NCI-H2171 (cell line): ENCODE results near the gene MOXD1.

Source experiments
- DNase-seq: peaks from one replicate; lab custom pipeline; 2025; lab: John Stamatoyannopoulos, UW

Gene MOXD1

GRCh38 chr6:132400883-132401617 lies at the start of gene MOXD1:
Gene MOXD1, minus strand, starts transcription at chr6:132401475. Its CDS starts 49 bp downstream, at chr6:132401426.
- no peak for DNase-seq

DNA sequence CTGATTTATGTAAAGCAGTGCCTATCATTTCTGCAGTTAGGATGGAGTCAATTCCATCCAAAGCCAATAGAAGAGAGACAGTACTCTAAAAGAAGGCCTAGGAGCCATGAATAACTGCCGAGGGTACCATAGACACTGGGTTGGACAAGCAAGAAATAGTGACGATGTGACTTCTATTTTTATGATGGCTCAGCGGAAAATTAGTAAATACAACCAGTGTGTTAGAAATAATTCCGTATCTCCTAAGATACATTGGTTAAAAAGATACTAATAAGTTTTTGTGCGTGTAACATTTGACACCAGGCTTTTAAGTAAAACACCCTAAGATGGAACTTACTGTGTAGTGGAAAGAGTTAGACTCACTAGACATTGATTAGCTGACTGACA lies 45.6 kb upstream of the MOXD1 start:
- no peak for DNase-seq

DNA sequence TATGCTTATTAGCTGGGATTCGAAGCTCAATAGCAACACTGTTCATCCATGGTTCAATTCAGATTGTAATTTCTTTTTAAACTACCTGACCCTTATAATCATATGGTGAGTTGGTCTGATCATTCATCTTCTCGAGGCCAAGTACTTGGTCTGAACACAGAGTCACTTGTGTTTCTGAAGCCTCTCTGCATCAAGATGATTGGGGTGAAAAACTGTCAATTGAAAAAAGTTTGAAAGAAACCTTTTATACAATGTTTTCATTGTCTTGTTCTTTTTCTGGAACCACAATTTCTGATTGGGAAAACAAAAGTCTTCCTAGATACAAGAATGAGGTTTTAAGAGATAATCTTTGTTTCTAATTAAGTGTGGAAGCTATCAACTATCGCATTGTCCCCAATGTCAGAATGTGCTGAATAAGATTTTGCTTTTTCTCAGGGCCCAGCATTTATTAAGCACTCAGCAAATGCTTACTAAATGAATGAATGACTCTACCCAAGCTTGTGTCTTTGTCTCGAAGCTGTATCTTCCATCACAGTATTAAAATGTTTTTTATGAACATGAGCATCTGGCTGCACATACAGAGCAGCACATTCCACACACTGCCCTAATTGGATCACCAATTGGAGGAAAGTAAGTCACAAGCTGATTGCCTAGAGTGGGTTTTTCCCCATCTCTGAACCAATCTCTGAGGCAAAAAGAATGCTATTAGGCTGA lies 45.0 kb upstream of the MOXD1 start:
- DNase-seq: no peak

GRCh38 chr6:132445201-132445951 lies 44.1 kb upstream of the MOXD1 start:
- DNase-seq: no peak

DNA sequence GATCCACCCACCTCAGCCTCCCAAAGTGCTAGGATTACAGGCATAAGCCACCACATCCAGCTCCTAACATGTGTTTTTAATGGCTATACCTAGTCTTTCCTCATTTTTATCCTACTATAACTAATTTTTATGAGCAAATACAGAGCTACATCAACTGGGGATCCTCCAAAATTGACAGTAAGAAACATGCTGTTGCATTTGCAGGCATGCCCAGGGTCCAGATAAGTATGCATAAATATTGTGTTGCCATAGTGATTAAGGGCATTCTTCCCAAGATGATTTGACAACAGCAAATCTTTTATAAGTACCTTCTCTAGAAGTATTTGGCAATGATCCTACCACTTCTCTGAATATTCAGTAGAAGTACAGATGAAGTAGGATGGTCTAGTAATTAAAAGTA lies 41.9 kb upstream of the MOXD1 start:
- no peak for DNase-seq

- DNase-seq: no peak
Measured at GRCh38 chr6:132430110-132430509, 28.8 kb upstream of the MOXD1 start.

- DNase-seq: no peak
Measured at GRCh38 chr6:132425176-132425575, 23.9 kb upstream of the MOXD1 start.

- no peak for DNase-seq
Measured at GRCh38 chr6:132423839-132424238, 22.6 kb upstream of the MOXD1 start.

- DNase-seq: no peak
Measured at GRCh38 chr6:132418235-132418965, 17.1 kb upstream of the MOXD1 start.

GRCh38 chr6:132414761-132415160 lies 13.5 kb upstream of the MOXD1 start:
- no peak for DNase-seq

DNA sequence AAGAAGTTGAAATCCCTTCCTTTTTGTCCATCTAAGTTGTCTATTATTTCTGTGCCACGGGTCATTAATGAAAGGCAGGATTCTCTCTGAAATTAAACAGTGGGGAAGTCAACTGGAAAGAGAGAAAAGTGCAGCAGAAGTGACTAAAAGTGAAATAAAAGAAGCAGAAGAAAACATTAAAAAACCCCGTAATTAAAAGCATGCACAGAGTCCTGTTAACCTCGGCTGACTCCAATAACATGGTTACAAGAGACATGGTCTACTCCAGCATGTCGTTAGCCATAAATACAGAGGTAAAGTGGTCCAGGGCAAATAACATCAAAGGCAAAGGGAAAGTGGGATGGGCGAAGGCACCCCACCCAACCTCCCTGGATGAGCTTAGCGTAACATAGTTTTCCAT lies 13.0 kb upstream of the MOXD1 start:
- DNase-seq: no peak

- DNase-seq: no peak
Measured at GRCh38 chr6:132413499-132413802, 12.2 kb upstream of the MOXD1 start.

DNA sequence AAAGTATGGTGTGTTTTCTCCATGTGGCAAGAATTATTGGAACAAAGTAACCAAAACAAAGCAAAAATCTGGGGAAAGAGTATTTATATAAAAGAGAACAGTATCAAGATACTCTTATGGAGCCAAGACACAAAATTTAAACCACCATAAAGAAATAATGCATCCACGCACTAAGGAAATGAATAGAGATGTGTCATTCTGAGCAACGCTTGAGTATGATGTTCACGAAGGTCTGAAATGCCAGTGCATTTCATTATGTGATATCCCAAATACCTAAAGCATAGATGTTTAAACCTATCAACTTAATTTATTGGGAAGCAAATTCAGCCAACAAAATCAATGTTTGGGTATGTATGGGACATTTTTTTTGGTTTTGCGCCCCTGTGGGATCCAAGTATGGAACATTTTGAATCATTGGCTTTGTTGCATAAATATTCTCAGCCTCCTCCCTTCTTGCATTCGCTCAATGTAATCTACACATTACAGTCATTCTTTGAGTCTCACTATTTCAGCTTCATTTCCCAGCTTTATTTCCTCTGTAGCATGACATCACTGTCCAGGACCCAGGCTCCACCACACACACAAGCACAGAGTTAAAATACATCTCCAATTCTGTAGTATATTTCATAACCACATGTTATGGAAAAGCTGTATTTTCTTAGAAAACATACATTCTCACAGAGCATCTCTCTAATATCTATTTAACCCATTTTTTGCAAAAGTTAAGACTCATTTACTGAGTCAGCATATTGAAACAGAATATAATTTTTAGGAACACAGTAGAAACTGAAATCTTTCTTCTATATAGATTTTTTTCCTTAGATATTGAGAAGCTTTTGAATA lies 11.6 kb upstream of the MOXD1 start:
- no peak for DNase-seq

DNA sequence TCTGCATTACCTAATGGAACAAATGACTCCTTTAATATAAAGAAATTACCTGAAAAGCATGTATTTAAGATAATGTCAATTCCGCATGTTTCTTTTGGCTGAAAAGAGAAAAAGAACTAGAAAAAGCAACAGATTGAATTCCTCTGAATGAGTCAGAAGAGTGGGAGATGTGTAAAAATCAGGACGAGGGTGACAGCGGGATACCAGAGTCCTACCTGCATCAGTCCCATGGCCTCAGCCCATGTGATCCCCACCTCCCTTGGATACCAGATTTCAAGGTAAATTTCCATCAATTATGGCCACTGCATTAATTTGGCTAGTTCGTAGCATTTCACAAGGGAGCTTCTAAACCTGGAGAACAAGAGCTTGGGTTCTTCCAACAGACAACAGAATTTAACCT lies 10.0 kb upstream of the MOXD1 start:
- no peak for DNase-seq

GRCh38 chr6:132410830-132411229 lies 9.6 kb upstream of the MOXD1 start:
- no peak for DNase-seq

DNA sequence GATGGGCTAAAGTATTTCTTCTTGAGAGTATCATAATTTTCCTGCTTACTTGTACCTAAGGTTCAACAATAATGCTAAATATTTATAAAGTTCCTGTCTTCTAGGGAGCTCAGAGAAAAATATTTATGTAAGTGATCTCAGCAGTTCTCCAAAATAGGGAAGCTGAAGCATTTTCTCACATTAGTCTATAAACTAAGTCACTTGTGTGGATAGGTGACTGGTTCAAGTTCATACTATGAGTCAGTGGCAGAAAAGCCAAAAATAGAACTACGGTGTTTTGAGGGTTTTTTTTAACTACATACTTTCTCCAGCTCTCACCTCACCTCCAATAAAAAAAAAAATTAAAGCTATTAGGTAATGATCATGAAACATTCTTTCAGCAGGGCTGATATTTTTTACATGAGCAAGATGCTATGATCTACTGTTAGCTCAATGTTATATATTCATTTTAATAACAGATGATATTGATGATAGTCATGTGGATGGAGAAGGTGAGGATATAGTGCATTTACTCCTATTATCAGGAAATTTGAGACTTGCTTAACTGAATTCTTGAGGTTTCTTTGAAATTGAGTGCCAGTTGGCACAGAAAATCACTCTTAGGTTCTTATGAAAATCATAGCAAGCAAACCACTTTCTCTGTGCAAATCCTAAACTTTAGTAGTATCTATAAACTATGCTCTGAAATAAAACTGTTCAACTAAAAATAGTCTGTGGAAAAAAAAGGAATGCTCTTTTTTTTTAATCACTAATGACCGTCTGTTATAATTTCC lies 4.1 kb upstream of the MOXD1 start:
- no peak for DNase-seq

DNA sequence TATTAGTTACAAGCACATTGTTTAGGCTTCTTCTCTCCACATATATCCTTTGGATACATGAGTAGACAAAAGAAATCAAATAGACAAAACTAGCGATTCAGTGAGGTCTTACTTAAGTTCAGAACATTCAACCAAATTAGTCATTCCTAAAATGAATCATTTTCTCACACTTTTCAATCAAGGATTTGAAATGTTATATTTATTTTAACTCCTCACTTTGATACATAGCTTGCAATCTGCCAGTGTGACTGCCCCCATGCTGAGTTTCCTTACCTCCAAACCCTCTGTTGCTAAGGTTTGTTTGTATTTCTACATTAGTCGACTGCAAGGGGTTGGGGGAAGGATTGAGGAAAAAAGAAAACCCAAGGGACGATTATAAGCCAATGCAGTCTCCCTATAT lies 3.5 kb upstream of the MOXD1 start:
- DNase-seq: no peak

DNA sequence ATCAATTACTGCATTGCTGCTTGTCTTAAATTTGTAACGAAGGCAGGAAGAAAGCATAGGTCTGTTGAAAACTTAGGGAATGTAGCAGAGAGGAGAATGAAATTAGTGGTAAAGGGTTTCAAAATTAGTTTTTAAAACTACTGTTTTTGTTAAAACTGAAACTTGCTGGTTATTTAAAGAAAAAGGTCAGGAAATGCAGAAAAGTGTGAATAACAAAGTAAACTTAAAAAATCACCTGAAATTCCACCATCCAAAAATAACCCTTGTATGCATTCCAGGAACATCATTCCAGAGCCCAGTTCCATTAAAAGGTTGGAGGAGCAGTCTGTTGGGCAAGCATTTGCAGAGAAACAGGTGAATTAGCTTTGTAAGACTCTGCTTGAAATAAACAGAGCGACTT lies 3.1 kb upstream of the MOXD1 start:
- DNase-seq: no peak

DNA sequence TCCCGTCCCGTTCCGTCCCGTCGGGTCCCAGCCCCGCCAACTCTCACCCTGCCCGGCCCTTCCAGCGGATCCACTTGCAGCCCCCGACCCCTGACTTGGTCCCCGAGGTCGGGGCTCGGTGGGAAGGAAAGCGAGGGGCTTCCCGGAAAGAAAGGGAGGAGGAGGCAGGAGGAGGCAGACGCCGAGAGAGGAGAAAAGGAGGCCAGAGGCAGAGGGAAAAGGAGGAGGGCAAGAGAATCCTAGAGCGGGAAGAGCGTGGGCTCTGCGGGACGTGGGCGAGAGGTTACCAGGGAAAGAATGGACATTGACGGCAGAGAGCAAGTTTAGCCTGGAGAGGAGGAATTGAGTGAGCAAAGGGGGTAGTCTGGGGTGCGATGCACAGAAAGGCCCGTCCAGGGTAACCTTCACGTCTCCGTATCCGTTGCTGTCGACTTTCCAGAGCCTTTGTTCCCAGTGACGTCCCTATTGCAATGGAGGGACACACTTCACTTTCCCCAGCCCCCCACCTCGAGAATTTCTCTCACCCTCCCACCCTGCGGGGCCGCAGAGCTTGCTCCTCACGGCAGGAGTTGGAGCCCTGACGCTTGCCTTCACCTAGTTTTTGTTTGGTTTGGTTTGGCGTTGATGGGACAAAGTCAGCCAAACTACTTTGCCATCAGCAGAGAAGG lies 477 bp upstream of the MOXD1 start:
- DNase-seq: no peak

DNA sequence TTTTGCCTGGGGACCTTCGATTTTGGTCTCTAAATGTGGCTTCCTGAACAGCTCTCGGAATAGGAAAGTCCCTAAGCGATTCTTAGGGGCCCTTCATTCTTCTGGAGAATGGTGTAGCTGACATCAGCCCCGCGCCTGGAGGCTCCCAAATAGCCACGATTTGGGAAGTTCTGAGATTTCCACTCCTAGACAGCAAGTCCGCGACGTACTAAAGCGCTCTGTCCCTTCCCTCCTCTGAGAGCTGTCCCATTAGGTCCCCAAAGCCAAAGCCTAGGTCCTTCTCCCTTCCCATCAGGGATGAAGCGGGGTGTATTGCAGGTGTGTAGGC lies 756 bp downstream of the MOXD1 start:
- DNase-seq: no peak
